Natural killer cell treated with Interleukin-12 subunit alpha and Interleukin-12 subunit beta and Interleukin-15 and Interleukin-18, amount 100 ng/mL, for 72 hours (primary cell): ENCODE measurements around the gene PRLR. TPM values are rescaled to one million over a fixed set of nuclear protein-coding genes. Genes with fewer than 3 reads are reported as not detected.

Experiments
- ATAC-seq, 2 donors: fragments of 150-1000 bp; cut with Tn5 transposase in 1 of 2; sonication (Bioruptor Pico), chemical (Tn5 transposase) in 1 of 2; 2 replicates each; pipeline ENCODE4 v1.10.0; 2021
- DNase-seq: peaks from one replicate; pipeline ENCODE4 v3.0.0; 2022; ENCODE audit warnings: low spot score
- H3K27ac Mint-ChIP-seq, 2 donors: 1 replicate in 1 of 2; 2 replicates in 1 of 2; pipeline ENCODE4 v1.8.0; 2022; ENCODE audit warnings: mixed read lengths in 2 of 2, mild to moderate bottlenecking in 1 of 2, moderate library complexity in 1 of 2
- H3K27me3 Mint-ChIP-seq, 2 donors: 1 replicate in 1 of 2; 2 replicates in 1 of 2; pipeline ENCODE4 v1.8.0; 2022; ENCODE audit warnings: mixed read lengths in 2 of 2
- H3K36me3 Mint-ChIP-seq: one replicate; pipeline ENCODE4 v1.8.0; 2022; ENCODE audit warnings: mixed read lengths
- H3K4me1 Mint-ChIP-seq, 2 donors: 1 replicate in 1 of 2; 2 replicates in 1 of 2; pipeline ENCODE4 v1.8.0; 2022; ENCODE audit warnings: low read depth in 2 of 2, mixed read lengths in 2 of 2, mild to moderate bottlenecking in 1 of 2
- H3K4me3 Mint-ChIP-seq: one replicate; pipeline ENCODE4 v1.8.0; 2022; ENCODE audit warnings: mixed read lengths
- H3K9me3 Mint-ChIP-seq: 2 replicates; pipeline ENCODE4 v1.8.0; 2022; ENCODE audit warnings: mixed read lengths
- total RNA-seq, 2 donors: library from RNA; stranded (reverse); gene quantifications; one replicate each; pipeline ENCODE4 v1.2.3, GENCODE V29; 2022

Gene PRLR
- total RNA-seq, 2 donors from 2014 or later: not detected

GRCh38 chr5:35244171-35244570 lies 13.9 kb upstream of the PRLR start:
- Mint-ChIP-seq H3K9me3 (no peaks in the 10 kb centered on the region), H3K27ac (no peak overlapping the region), H3K36me3 (no peaks in the 10 kb centered on the region), H3K4me3 (no peak overlapping the region), H3K4me1 (no peaks in the 10 kb centered on the region), H3K27me3 (no peaks in the 10 kb centered on the region)
- no peak for DNase-seq
- ATAC-seq: no peak

GRCh38 chr5:35242702-35243258 lies 12.5 kb upstream of the PRLR start:
- no peak overlapping the region for H3K27ac Mint-ChIP-seq
- ATAC-seq: no peak
- no peaks in the 10 kb centered on the region for H3K4me1 Mint-ChIP-seq
- no peaks in the 10 kb centered on the region for H3K27me3 Mint-ChIP-seq
- no peaks in the 10 kb centered on the region for H3K36me3 Mint-ChIP-seq
- DNase-seq: no peak
- no peak overlapping the region for H3K4me3 Mint-ChIP-seq
- H3K9me3 Mint-ChIP-seq: peaks cover under 1% of the 10 kb centered on the region

GRCh38 chr5:35240892-35241291 lies 10.6 kb upstream of the PRLR start:
- no peaks in the 10 kb centered on the region for H3K27me3 Mint-ChIP-seq
- no peak overlapping the region for H3K4me3 Mint-ChIP-seq
- DNase-seq (no peak), ATAC-seq (no peak)
- H3K36me3 Mint-ChIP-seq: no peaks in the 10 kb centered on the region
- peaks cover 5% of the 10 kb centered on the region for H3K9me3 Mint-ChIP-seq
- no peak overlapping the region for H3K27ac Mint-ChIP-seq
- no peaks in the 10 kb centered on the region for H3K4me1 Mint-ChIP-seq

GRCh38 chr5:35239911-35240610 lies 9.8 kb upstream of the PRLR start:
- Mint-ChIP-seq H3K9me3 (peaks cover 5% of the 10 kb centered on the region), H3K27ac (no peak overlapping the region), H3K36me3 (no peaks in the 10 kb centered on the region), H3K27me3 (no peaks in the 10 kb centered on the region), H3K4me1 (no peaks in the 10 kb centered on the region), H3K4me3 (no peak overlapping the region)
- no peak for DNase-seq
- no peak for ATAC-seq

- Mint-ChIP-seq H3K36me3 (no peaks in the 10 kb centered on the region), H3K27me3 (no peaks in the 10 kb centered on the region), H3K27ac (no peak overlapping the region), H3K9me3 (peaks cover 5% of the 10 kb centered on the region), H3K4me1 (no peaks in the 10 kb centered on the region), H3K4me3 (no peak overlapping the region)
- DNase-seq (no peak), ATAC-seq (no peak)
These were observed 9.2 kb upstream of the PRLR start for GRCh38 chr5:35239476-35239875.

DNA sequence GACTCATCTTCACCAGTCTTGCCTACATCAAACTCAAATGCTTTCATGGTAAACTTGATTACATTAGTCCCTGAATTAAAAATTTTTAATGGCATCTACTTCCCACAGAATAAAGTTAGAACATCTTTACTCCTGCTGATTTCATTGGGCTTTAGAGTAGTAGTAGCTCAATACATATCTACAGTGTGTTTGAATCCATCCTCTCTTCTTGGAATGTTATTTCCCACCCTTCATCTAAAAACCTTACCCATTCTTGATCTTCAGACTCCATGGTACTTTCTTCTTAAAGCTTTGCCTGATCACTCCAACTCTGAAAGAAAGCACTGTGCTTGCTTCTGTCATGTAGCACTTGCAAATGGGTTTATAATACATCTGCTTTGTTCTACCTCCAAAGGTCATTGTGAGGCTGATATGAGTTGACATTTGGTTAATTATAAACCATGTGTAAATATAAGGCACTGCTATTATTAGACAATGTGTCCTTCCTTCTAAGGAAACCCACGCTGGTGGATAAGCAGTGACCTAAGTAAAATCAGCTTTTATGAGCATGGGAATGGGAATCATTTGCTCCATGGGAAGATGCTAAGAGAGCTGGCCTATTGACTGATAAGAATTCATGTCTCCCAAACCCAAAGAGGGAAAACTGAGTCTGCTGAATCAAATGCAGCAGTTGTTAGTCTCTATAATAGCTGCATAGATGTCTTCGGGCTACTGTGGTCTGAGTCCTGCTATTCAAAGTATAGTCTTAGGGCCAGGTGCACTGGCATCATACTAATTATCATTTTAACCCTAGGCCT lies 7.5 kb upstream of the PRLR start:
- no peak overlapping the region for H3K27ac Mint-ChIP-seq

DNA sequence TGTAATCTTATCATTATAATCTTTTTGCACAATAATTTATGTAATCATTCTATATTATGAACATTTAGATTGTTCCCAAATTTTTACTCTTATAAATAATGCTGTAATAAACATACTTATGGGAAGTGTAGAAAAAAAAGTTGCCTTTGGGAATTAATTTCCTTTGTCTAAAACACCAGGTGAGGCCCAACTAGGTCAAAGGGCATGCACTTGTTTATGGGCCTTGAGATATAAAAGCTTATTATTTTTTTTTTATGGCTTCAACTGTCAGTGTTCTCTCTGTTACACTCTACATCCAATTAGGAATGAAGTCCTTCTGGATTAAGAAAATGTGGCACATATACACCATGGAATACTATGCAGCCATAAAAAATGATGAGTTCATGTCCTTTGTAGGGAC lies 6.5 kb upstream of the PRLR start:
- H3K27ac Mint-ChIP-seq: no peak overlapping the region

More for the DNA sequence above, 7.5 kb upstream of the PRLR start:
- no peak for ATAC-seq
- Mint-ChIP-seq H3K36me3 (peaks cover 3% of the 10 kb centered on the region), H3K9me3 (peaks cover 5% of the 10 kb centered on the region), H3K27me3 (peaks cover 2 to 4% of the 10 kb centered on the region in 2 donors), H3K4me1 (no peaks in the 10 kb centered on the region), H3K4me3 (no peak overlapping the region)
- DNase-seq: no peak

DNA sequence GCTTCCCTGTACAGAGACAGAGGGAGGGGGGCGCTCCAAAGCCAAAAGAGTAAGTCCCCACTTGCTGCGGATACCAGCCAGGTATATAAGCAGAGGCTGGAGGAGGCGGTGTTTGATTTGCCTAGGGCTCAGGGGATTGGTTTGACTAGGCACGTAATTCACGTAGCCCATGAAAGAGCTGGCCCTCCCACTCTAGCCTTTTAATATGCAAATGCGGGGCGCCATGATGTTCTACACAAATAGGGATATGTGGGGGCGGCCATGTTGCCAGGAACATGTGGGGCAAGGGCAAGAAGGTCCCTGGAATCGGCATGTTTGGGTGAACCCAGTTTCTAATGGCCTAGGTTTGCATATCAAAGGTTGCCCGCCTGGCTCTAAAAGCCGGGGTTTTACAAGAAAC lies 3.3 kb upstream of the PRLR start:
- Mint-ChIP-seq H3K4me3 (no peak overlapping the region), H3K9me3 (peaks cover 5% of the 10 kb centered on the region), H3K27me3 (peaks cover 20 to 36% of the 10 kb centered on the region in 2 donors), H3K36me3 (peaks cover 7% of the 10 kb centered on the region), H3K4me1 (peaks cover 0 to 2% of the 10 kb centered on the region in 2 donors), H3K27ac (no peak overlapping the region)
- DNase-seq (no peak), ATAC-seq (no peak)

More for the DNA sequence above, 6.5 kb upstream of the PRLR start:
- no peak for ATAC-seq
- Mint-ChIP-seq H3K9me3 (peaks cover 5% of the 10 kb centered on the region), H3K27me3 (peaks cover 8 to 14% of the 10 kb centered on the region in 2 donors), H3K4me1 (no peaks in the 10 kb centered on the region), H3K36me3 (peaks cover 7% of the 10 kb centered on the region), H3K4me3 (no peak overlapping the region)
- DNase-seq: no peak

GRCh38 chr5:35233121-35233520 lies 2.8 kb upstream of the PRLR start:
- H3K27ac Mint-ChIP-seq: no peak overlapping the region

DNA sequence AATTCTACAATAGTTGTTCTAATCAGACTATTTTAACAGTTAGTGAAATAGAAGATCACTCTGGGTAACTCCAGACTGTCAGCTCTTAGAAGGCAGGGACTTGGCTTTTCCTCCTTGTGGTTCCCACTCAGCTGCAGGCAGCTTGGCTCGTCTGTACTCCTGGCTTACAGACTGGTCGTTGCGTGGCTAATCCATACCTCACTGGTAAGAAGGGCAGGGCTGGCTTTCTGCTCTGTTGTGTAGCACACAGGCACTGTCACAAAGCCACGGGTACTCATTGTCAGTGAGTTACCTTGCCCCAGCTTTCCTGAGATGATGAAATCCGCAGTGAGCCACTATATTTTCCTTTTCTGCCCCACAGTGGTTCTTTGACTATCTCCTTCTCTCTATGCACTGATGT lies 1.8 kb upstream of the PRLR start:
- ATAC-seq (no peak), DNase-seq (no peak)
- no peak overlapping the region for H3K27ac Mint-ChIP-seq
- H3K9me3 Mint-ChIP-seq: no peaks in the 10 kb centered on the region
- peaks cover 28 to 44% of the 10 kb centered on the region in 2 donors for H3K27me3 Mint-ChIP-seq
- peaks cover 7% of the 10 kb centered on the region for H3K36me3 Mint-ChIP-seq
- no peak overlapping the region for H3K4me3 Mint-ChIP-seq
- peaks cover 0 to 2% of the 10 kb centered on the region in 2 donors for H3K4me1 Mint-ChIP-seq

More at GRCh38 chr5:35233121-35233520, 2.8 kb upstream of the PRLR start:
- ATAC-seq (no peak), DNase-seq (no peak)
- H3K9me3 Mint-ChIP-seq: peaks cover 5% of the 10 kb centered on the region
- H3K27me3 Mint-ChIP-seq: peaks cover 20 to 36% of the 10 kb centered on the region in 2 donors
- H3K4me1 Mint-ChIP-seq: peaks cover 0 to 2% of the 10 kb centered on the region in 2 donors
- peaks cover 7% of the 10 kb centered on the region for H3K36me3 Mint-ChIP-seq
- no peak overlapping the region for H3K4me3 Mint-ChIP-seq

- Mint-ChIP-seq H3K4me3 (no peak overlapping the region), H3K27me3 (peaks cover 33 to 50% of the 10 kb centered on the region in 2 donors), H3K4me1 (peaks cover 0 to 2% of the 10 kb centered on the region in 2 donors), H3K9me3 (no peaks in the 10 kb centered on the region), H3K27ac (no peak overlapping the region), H3K36me3 (peaks cover 7% of the 10 kb centered on the region)
- DNase-seq (no peak), ATAC-seq (no peak)
These were observed 930 bp downstream of the PRLR start for GRCh38 chr5:35229076-35230037.

GRCh38 chr5:35228310-35228709 lies 2.0 kb downstream of the PRLR start:
- Mint-ChIP-seq H3K27ac (no peak overlapping the region), H3K36me3 (peaks cover 7% of the 10 kb centered on the region), H3K4me1 (peaks cover 0 to 2% of the 10 kb centered on the region in 2 donors), H3K4me3 (no peak overlapping the region), H3K9me3 (no peaks in the 10 kb centered on the region), H3K27me3 (peaks cover 35 to 50% of the 10 kb centered on the region in 2 donors)
- no peak for DNase-seq
- ATAC-seq: no peak

DNA sequence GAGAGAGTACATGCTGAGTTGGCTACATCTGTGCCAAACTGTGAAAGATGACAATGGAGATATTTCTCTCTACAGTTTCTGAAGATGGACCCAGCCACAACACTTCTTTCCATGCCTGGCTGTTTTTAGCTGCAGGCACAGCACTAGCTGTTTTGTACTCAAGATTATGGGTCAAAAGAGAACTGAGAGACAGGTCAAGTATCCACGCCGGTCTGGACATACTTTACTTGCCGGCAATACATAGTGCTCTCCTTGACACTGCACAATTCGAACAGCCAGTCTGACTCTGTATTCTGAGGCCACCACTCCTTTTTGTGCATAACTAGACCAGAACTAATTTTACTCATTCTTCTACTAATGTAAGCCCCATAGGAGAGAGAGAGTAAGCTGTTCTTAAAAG lies 2.6 kb downstream of the PRLR start:
- peaks cover 4% of the 10 kb centered on the region for H3K36me3 Mint-ChIP-seq
- H3K4me3 Mint-ChIP-seq: no peak overlapping the region
- ATAC-seq: no peak
- H3K27ac Mint-ChIP-seq: no peak overlapping the region
- no peak for DNase-seq
- no peaks in the 10 kb centered on the region for H3K9me3 Mint-ChIP-seq
- peaks cover 33 to 45% of the 10 kb centered on the region in 2 donors for H3K27me3 Mint-ChIP-seq
- peaks cover 0 to 2% of the 10 kb centered on the region in 2 donors for H3K4me1 Mint-ChIP-seq
